ENCODE measurements around the gene PDS5B. TPM values are rescaled to one million over a fixed set of nuclear protein-coding genes. Genes with fewer than 3 reads are reported as not detected.

PDS5B gene
- polyA plus RNA-seq, 1 experiment = 16.7 TPM

DNA sequence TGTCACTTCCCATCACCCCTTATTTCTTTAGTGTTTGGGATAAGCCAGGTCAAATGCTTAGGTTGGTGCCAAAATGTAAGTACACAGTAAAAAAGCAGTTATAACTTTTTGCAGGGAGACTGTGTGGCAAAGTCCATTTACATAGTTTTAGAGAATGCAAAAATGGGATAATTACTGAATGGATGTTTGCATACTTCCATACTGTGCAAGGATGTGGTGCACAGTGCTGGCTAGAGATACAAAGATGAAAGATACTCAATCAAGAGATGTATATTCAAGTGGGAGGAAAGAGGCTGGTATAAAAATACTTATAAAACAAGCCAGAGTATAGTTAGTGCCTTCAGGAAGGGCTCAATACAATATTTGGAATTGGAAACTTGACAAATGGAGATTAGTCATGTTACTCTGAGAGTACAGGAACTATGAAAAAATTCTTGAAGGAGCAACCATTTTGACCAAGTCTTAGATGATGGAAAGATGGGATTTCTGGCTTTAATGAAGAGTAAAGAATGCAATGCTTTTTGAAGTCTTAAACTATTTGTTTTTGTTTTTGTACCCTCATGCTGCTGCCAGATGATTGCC, 8.0 kb downstream of the PDS5B start:
- DNase-seq (ENCODE audit: low read depth, low spot score) = no peak
- Histone ChIP-seq H3K4me3 (ENCODE audit: low read depth, low read length) (no peak overlapping the region), H3K27ac (ENCODE audit: low read depth, low read length) (no peak overlapping the region), H3K9me3 (ENCODE audit: control insufficient read depth, insufficient read depth, low read length) (peaks cover 10% of the 10 kb centered on the region), H3K27me3 (ENCODE audit: control insufficient read depth, insufficient read depth, low read length) (no peaks in the 10 kb centered on the region)
- ChIA-PET CTCF (no interaction called here), POLR2A (no interaction called here)
- TF ChIP-seq, protein P1, sequence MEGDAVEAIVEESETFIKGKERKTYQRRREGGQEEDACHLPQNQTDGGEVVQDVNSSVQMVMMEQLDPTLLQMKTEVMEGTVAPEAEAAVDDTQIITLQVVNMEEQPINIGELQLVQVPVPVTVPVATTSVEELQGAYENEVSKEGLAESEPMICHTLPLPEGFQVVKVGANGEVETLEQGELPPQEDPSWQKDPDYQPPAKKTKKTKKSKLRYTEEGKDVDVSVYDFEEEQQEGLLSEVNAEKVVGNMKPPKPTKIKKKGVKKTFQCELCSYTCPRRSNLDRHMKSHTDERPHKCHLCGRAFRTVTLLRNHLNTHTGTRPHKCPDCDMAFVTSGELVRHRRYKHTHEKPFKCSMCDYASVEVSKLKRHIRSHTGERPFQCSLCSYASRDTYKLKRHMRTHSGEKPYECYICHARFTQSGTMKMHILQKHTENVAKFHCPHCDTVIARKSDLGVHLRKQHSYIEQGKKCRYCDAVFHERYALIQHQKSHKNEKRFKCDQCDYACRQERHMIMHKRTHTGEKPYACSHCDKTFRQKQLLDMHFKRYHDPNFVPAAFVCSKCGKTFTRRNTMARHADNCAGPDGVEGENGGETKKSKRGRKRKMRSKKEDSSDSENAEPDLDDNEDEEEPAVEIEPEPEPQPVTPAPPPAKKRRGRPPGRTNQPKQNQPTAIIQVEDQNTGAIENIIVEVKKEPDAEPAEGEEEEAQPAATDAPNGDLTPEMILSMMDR (IDR thresholded peaks at IDR 0.05; ENCODE audit: low read depth, low read length) = no peak

DNA sequence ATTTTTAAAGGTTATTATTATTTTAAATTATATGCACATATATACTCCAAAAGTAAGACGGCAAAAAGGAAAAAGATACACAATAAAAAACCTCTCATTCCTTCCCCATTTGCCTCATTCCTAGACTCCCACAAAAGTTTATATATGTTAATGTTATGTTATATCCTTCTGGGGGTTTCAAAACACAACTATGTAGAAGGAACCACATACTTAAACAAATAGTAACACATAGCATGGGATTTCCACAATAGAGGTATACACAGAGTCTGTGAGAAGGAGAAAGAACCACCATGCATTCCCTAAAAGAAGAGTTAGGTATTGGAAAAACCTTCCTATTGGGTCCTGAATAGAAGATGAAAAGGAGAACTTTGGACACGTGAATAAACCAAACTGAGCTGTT, 9.1 kb downstream of the PDS5B start:
- no peaks in the 10 kb centered on the region for H3K27me3 ChIP-seq (ENCODE audit: control insufficient read depth, insufficient read depth, low read length)
- H3K27ac ChIP-seq (ENCODE audit: low read depth, low read length) = no peak overlapping the region
- ChIA-PET POLR2A (no interaction called here), CTCF (interaction anchor here (0.9 to 1.6 kb wide), 4 partner anchors 9 to 214 kb away, joined by 3 to 4 read pairs (median 3); no protein-coding TSS in a partner anchor)
- no peak for DNase-seq (ENCODE audit: low read depth, low spot score)
- TF ChIP-seq, protein P1 (IDR thresholded peaks at IDR 0.05; ENCODE audit: low read depth, low read length) = no peak
- H3K4me3 ChIP-seq (ENCODE audit: low read depth, low read length) = no peak overlapping the region
- peaks cover 15% of the 10 kb centered on the region for H3K9me3 ChIP-seq (ENCODE audit: control insufficient read depth, insufficient read depth, low read length)

DNA sequence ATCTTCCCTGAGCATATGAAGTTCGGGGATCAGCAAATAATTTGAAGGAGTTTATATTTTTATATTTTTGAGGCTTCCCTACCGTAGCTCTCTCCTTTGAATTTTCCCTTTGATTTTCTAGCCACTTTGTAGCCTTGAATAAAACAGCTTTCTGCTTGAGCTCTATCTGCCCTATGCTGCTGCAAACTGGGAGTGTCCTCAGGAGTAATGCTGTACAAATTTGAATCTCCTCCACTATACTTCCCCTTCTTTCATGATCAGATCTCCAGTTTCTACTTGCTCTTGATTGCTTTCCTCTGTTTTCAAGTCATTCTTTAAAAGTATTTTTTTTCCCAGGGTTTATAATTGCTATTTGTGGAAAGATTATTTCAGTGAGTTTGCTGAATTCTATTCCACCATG, 14.6 kb downstream of the PDS5B start:
- ChIA-PET POLR2A (no interaction called here), CTCF (interaction anchor here (1.4 to 1.7 kb wide), 2 partner anchors 10 to 39 kb away, joined by 6 to 7 read pairs; no protein-coding TSS in a partner anchor)
- no peak for DNase-seq (ENCODE audit: low read depth, low spot score)

DNA sequence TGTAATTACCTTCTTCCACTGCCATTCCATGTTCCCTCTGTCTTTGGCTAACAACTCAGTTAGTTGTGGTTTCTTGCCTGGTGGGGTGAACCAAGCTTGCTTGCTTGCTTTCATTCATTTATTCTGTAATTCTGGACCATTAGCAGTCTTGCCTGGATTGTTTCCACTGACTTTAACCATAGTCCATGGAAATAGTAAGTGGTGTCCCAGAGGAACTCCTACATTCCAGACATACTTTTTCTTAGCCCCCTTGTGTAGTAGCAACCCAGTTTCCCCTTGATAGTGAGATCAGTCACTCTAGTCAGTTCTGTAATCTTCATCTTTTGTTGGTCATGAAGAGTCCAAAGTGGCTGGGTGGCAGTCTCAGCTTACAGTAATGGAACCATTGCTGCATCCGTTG, 23.2 kb downstream of the PDS5B start:
- Histone ChIP-seq H3K27me3 (ENCODE audit: control insufficient read depth, insufficient read depth, low read length) (no peaks in the 10 kb centered on the region), H3K4me3 (ENCODE audit: low read depth, low read length) (no peak overlapping the region), H3K27ac (ENCODE audit: low read depth, low read length) (no peak overlapping the region), H3K9me3 (ENCODE audit: control insufficient read depth, insufficient read depth, low read length) (peaks cover 7% of the 10 kb centered on the region)
- ChIA-PET POLR2A (no interaction called here), CTCF (no interaction called here)
- TF ChIP-seq, protein P1 (IDR thresholded peaks at IDR 0.05; ENCODE audit: low read depth, low read length) = no peak
- no peak for DNase-seq (ENCODE audit: low read depth, low spot score)

More for the DNA sequence above, 14.6 kb downstream of the PDS5B start:
- Histone ChIP-seq H3K27me3 (ENCODE audit: control insufficient read depth, insufficient read depth, low read length) (no peaks in the 10 kb centered on the region), H3K27ac (ENCODE audit: low read depth, low read length) (no peak overlapping the region), H3K9me3 (ENCODE audit: control insufficient read depth, insufficient read depth, low read length) (peaks cover 15% of the 10 kb centered on the region), H3K4me3 (ENCODE audit: low read depth, low read length) (no peak overlapping the region)
- TF ChIP-seq, protein P1 (IDR thresholded peaks at IDR 0.05; ENCODE audit: low read depth, low read length) = no peak

DNA sequence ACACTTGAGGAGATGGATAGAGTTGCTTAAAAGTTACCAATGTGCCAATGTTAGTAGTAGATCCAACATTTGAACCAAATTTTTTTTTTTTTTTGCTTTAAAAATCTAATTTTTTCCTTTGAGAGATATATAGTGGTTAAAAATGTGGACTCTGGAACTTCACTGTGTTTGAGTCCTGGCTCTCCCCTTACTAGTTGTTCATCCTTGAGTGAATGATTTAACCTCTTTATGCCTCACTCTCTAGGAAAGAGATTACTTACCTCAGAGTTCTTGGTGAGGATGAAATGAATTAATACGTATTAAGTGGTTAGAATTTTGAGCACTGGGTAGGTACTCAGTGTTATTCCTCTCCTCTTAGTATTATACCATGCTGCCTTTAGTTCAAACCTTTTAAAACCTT, 24.3 kb downstream of the PDS5B start:
- DNase-seq (ENCODE audit: low read depth, low spot score) = no peak

More for the DNA sequence above, 24.3 kb downstream of the PDS5B start:
- Histone ChIP-seq H3K4me3 (ENCODE audit: low read depth, low read length) (no peak overlapping the region), H3K27me3 (ENCODE audit: control insufficient read depth, insufficient read depth, low read length) (no peaks in the 10 kb centered on the region), H3K27ac (ENCODE audit: low read depth, low read length) (no peak overlapping the region), H3K9me3 (ENCODE audit: control insufficient read depth, insufficient read depth, low read length) (peaks cover 7% of the 10 kb centered on the region)
- TF ChIP-seq, protein P1 (IDR thresholded peaks at IDR 0.05; ENCODE audit: low read depth, low read length) = no peak
- POLR2A ChIA-PET = no interaction called here
- CTCF ChIA-PET = no interaction called here

Measured in AG04450 (cell line).